ENCODE measurements around the gene ORC2. TPM values are rescaled to one million over a fixed set of nuclear protein-coding genes. Genes with fewer than 3 reads are reported as not detected.
"Not testable (repeated sequence)": the region's sequence is repeated elsewhere in the genome, so short reads cannot be mapped to it uniquely, and the experiment has no call there.

The ORC2 gene
- polyA plus RNA-seq, 2 of the 4 experiments (the other 2 are of a cell fraction) = 20.9 to 24.5 TPM

GRCh38 chr2:200963918-200964252, 425 bp upstream of the ORC2 start:
- peak overlapping the region; percentile 94 to 96 for H3K27ac ChIP-seq
- ChIA-PET CTCF (interaction anchor here (0.6 to 4.0 kb wide), 24 partner anchors 8 to 258 kb away, joined by 3 to 30 read pairs (median 6); no protein-coding TSS in a partner anchor), POLR2A (interaction anchor here (0.6 to 2.0 kb wide), 10 partner anchors 10 to 268 kb away, joined by 3 to 15 read pairs (median 4); partner anchors contain the start of genes CASP10 and HYCC2)
- 2% methylated on average over 21 of the region's 21 CpGs for WGBS (ENCODE audit: missing lambda C conversion rate)
- H3K4me2 ChIP-seq = peak overlapping the region; percentile 76
- H3K9me3 ChIP-seq; FAIRE-seq; ATAC-seq; DNase-seq (ENCODE audit: low read depth in 1 of 2, low spot score in 1 of 2): not testable (repeated sequence)
- H3K4me1 ChIP-seq = peaks cover 47% of the 10 kb centered on the region
- 0 out of 2 replicates have a peak, but pooled peaks have one; percentile 8 for TF ChIP-seq KDM5A (IDR thresholded peaks at IDR 0.05)
- peak overlapping the region; percentile 73 for H3K4me3 ChIP-seq

GRCh38 chr2:200962811-200963123, 693 bp downstream of the ORC2 start:
- no peaks in the 10 kb centered on the region for H3K9me3 ChIP-seq
- DNase-seq (ENCODE audit: low read depth in 1 of 2, low spot score in 1 of 2) = peak in 1 of 2 experiments; percentile 34
- peak overlapping the region; percentile 94 to 96 for H3K27ac ChIP-seq
- H3K4me3 ChIP-seq = peak overlapping the region; percentile 73
- FAIRE-seq = no peak
- TF ChIP-seq CEBPB (IDR thresholded peaks at IDR 0.05) (no peak), REST (IDR thresholded peaks at IDR 0.05) (0 out of 2 replicates have a peak, but pooled peaks have one; percentile 6)
- ChIA-PET CTCF (interaction anchor here (1.2 to 4.0 kb wide), 19 partner anchors 9 to 270 kb away, joined by 3 to 30 read pairs (median 8); no protein-coding TSS in a partner anchor), POLR2A (interaction anchor here (1.2 to 2.0 kb wide), 6 partner anchors 14 to 269 kb away, joined by 3 to 15 read pairs (median 5); partner anchors contain the start of genes CASP10 and HYCC2)
- H3K4me1 ChIP-seq = peaks cover 36% of the 10 kb centered on the region
- peak; percentile 54 to 61 for ATAC-seq
- peak overlapping the region; percentile 82 for H3K4me2 ChIP-seq
- 2% methylated on average over 7 of the region's 7 CpGs for WGBS (ENCODE audit: missing lambda C conversion rate)

GRCh38 chr2:200961674-200962073, 1.8 kb downstream of the ORC2 start:
- Histone ChIP-seq H3K27ac (no peak overlapping the region; a peak in 1 of 6 replicates), H3K9me3 (no peaks in the 10 kb centered on the region), H3K4me1 (peaks cover 25% of the 10 kb centered on the region), H3K4me3 (peak overlapping the region; percentile 73; the same call in 2 of the 3 replicates), H3K4me2 (peak overlapping the region; percentile 82)
- ATAC-seq (no peak), DNase-seq (ENCODE audit: low read depth in 1 of 2, low spot score in 1 of 2) (no peak), FAIRE-seq (no peak)
- WGBS (ENCODE audit: missing lambda C conversion rate) = 86% methylated on average over 2 of the region's 2 CpGs
- TF ChIP-seq ZFP36 (IDR thresholded peaks at IDR 0.05; ENCODE audit: borderline replicate concordance, partially characterized antibody) (no peak), EHF (CRISPR knock-in tag; IDR thresholded peaks at IDR 0.05) (no peak), MAFK (IDR thresholded peaks at IDR 0.05; ENCODE audit: partially characterized antibody) (no peak), CEBPB (IDR thresholded peaks at IDR 0.05) (no peak), USF2 (IDR thresholded peaks at IDR 0.05) (no peak), HOXA7 (CRISPR knock-in tag; IDR thresholded peaks at IDR 0.05) (no peak), ZSCAN20 (CRISPR knock-in tag; IDR thresholded peaks at IDR 0.05) (no peak), CBX2 (IDR thresholded peaks at IDR 0.05; ENCODE audit: borderline replicate concordance, low read depth) (no peak), NFE2L2 (conservative IDR thresholded peaks at IDR 0.05; ENCODE audit: low read length) (no peak), SREBF2 (IDR thresholded peaks at IDR 0.05) (no peak), HDAC2 (IDR thresholded peaks at IDR 0.05) (no peak), TP53 (CRISPR knock-in tag; IDR thresholded peaks at IDR 0.05) (no peak), HMGXB4 (CRISPR knock-in tag; IDR thresholded peaks at IDR 0.05; ENCODE audit: borderline replicate concordance) (no peak), BCL3 (IDR thresholded peaks at IDR 0.05) (no peak)
- ChIA-PET CTCF (interaction anchor here (1.1 to 1.5 kb wide), 2 partner anchors 108 to 191 kb away, joined by 4 read pairs; no protein-coding TSS in a partner anchor), POLR2A (no interaction called here)
